Activated CD8-positive, alpha-beta memory T cell treated with anti-CD3 and anti-CD28 coated beads for 24 hours (primary cell): ENCODE results near the gene CCDC154.
A peak's percentile ranks its signal among the peaks of the same experiment; 100 is the strongest.
"Not testable (repeated sequence)": the region's sequence is repeated elsewhere in the genome, so short reads cannot be mapped to it uniquely, and the experiment has no call there.

Experiments used
- DNase-seq: peaks from one replicate; pipeline ENCODE4 v3.0.0-alpha.2; 2020

The CCDC154 gene, protein sequence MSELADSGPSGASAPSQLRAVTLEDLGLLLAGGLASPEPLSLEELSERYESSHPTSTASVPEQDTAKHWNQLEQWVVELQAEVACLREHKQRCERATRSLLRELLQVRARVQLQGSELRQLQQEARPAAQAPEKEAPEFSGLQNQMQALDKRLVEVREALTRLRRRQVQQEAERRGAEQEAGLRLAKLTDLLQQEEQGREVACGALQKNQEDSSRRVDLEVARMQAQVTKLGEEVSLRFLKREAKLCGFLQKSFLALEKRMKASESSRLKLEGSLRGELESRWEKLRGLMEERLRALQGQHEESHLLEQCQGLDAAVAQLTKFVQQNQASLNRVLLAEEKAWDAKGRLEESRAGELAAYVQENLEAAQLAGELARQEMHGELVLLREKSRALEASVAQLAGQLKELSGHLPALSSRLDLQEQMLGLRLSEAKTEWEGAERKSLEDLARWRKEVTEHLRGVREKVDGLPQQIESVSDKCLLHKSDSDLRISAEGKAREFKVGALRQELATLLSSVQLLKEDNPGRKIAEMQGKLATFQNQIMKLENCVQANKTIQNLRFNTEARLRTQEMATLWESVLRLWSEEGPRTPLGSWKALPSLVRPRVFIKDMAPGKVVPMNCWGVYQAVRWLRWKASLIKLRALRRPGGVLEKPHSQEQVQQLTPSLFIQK

DNA sequence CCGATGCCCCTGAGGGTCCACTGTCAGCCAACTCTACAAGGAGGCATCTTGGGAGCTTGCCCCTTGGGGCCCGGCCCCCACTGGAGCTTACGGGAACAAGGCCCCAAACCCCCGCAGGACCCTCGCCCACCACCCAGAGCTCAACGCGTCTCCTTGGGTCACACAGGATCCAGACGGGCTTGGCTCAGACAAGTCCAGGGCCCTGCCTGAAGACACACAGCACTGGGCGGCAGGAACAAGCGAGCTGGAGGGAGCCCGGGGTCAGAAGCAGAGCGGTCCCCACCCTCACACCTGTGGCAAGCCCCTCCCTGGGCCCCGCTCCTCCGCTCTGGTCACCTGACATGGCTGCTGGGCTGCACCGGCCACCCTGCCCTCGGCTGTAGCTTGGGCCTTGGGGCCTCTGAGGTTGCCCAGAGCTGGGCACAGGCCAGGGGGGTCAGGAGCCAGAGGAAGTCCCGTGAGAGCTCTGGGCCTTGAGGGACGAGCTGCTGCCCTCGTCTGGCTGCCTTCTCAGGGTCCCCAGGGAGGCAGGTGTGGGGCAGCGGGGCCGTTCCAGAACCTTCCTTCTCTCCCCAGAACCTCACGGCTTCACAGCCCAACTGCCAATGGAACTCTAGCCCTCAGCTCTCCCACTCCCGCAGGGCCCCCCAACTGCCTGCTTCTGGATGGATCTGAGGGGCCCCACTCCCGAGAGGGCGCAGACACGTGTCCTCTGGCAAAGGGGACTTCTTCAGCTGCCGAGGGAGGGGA is at the start of gene CCDC154:
CCDC154 (minus strand) TSS at position 577 of the 750 bp plus-strand sequence; CDS start at position 343, 234 bp downstream.
- DNase-seq: no peak

DNA sequence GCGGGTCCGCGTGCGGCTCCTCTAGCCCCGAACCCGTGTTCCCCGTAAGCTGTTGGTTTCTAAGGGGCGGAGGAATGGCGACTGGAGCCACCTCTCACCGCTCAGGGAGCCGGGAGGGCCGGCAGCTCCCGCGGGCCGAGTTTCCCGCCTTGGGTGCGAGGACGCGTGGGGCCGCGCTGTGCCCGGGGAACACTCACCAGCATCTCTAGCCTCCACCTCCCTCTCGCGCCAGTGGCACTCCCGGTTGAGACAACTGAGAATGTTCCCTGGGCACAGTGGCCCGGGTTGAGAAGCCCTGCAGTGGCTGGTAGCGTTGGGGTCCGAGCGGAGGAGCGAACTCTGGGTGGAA is 49.4 kb upstream of the CCDC154 start:
- no peak for DNase-seq

DNA sequence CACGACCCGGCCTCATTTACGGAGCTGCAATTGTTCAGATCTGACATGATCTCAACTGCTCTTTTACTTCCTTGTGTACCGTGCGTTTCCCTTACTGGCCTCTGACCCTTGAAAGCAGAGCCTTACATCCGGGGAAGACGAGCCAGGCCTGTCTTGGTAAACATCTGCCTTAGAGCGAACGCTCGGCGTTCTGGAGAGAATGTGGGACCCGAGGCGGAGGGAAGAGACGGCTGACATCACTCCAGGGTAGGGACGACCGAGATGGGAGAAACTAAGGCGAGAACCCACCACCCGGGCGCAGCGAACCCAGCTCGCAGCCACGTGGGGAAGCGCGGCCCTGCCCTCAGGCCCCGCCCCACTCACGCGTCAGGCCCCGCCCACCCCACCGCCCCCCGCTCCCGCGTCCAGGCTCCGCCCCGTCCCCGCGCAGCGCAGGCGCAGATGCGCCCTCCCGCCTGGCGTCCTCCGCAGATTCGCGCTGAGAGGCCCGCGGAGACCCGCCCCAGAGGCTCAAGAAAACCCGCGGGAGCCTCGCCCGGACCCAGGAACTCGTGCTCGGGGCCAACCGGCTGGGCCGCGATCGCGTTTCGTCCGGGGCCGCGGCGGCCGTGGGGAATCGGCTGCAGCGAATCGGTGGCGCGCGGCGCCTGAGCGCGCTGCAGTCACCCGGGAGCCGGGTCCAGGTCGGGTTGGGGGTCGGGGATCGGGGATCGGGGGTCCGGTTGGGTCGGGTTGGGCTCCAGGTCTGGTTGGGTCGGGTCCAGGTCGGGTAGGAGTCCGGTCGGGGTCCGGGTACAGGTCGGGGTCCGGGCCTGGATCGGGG is 48.8 kb upstream of the CCDC154 start, which contains the start of gene TELO2:
TELO2 (plus strand) TSS at position 438 of the 823 bp plus-strand sequence. CDS start 922 bp downstream, outside the sequence.
- DNase-seq: peak; percentile 95

DNA sequence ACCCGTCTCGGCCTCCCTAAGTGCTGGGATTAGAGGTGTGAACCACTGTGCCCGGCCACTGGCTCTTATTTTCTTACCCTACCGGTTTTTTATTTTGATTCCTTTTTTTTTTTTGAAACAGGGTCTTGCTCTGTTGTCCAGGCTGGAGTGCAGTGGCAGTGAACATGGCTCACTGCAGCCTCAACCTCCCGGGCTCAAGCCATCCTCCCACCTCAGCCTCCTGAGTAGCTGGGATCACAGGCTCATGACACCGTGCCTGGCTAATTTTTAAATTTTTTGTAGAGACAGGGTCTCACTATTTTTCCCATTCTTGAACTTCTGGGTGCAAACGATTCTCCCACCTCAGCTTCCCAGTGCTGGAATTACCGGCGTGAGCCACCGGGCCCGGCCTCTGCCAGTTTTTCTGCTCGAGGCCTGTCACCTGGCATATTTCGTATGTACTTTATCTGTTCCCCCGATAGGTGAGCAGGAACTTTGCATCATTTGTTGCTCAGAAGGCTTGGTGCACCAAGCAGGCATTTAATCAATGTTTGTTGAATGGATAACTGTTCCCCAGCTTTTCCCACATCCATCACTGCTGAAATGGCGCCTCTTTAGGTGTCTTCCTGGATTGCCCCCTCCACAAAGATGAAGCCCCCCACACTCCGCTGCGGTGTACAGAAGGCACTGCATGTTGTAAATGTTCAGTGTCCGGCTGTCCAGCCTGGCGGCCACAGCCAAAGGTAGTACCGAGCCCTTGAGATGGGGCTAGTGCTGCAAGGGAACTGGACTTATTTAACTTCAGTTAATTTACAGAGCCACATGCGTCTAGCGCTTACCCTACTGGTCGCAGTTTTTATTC is 47.9 kb upstream of the CCDC154 start:
- DNase-seq: no peak

DNA sequence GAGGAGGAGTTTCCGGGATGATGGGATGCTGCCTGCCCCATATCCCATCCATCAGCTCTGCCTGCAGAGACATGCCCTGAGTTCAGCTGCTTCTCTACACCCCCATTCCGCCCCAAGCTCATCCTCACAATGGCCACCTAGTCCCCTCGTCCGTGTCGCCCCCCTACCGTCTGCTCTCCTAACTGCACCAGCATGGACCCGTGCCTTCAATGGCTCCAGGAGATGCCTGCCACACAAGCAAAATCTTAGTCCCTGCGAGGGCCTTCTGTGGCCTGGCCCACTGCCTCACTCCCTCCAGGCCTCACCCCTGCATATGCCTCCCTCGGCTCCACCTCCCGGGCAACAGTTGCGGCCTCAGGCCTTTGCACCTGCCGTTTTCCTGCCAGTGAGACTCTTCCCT is 47.0 kb upstream of the CCDC154 start:
- DNase-seq: no peak

DNA sequence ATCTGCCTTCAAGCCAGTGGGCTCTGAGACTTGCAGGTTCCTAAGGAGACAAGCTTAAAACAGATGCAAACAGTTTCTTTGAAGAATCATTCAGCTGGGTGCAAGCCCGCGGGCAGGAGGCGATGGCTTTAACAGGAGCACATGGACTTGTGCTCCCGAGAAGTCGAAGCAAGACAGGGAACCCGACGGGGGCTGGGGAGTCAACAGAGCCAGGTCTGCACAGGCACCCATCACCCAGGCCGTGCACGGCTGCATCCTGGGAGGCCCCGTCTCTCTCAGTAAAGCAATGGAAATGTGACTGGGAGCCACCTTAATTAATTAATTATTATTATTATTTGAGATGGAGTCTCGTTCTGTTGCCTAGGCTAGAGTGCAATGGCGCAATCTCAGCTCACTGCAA is 44.7 kb upstream of the CCDC154 start:
- DNase-seq: no peak

DNA sequence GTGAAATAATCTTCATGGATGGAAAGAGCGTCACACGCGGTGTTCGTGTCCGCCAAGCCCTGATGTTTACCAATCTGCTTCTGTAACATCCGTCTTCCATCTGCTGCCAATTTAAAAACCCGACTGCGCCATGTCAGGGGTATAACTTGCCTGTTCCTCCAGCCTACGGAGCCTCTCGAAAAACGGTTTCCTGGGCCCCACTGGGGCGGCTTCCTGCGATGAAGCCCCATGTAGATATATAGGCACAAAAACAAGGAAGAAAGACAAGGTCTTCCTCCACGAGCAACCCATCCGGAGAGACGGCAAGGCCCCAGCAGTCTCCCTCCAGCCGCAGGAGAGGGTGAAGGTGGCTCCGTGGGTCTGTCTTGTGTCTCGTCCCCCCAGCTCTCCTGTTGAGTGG is 44.3 kb upstream of the CCDC154 start, which contains the start of gene PTX4:
PTX4 (minus strand) TSS at position 326 of the 400 bp plus-strand sequence; CDS start at position 291, 35 bp downstream.
- no peak for DNase-seq

DNA sequence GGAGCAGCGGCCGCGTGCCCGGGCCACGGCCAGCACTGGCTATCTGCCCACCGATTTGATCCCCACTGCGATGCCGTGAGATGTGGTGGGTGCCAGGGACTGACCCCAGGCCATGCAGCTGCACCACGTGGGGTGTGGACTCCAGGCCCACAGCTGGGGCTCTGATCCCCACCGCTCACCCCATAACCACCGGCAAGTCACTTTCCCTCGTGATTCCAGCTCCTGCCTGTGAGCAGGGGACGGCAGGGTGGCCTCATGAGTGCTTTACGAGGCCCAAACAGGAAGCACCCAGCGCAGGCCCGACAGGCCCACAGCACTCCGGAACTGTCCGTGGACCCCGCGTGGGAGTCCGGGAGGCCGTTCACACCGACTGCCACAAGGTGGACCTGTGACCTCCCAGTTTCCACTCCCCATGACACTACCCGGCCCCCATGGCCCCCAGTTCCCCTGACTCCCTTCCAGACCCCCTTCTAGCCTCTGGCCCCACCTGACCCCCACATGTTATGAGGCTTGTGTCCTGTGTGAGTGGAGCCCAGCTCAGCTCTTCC is 43.8 kb upstream of the CCDC154 start:
- DNase-seq: no peak

DNA sequence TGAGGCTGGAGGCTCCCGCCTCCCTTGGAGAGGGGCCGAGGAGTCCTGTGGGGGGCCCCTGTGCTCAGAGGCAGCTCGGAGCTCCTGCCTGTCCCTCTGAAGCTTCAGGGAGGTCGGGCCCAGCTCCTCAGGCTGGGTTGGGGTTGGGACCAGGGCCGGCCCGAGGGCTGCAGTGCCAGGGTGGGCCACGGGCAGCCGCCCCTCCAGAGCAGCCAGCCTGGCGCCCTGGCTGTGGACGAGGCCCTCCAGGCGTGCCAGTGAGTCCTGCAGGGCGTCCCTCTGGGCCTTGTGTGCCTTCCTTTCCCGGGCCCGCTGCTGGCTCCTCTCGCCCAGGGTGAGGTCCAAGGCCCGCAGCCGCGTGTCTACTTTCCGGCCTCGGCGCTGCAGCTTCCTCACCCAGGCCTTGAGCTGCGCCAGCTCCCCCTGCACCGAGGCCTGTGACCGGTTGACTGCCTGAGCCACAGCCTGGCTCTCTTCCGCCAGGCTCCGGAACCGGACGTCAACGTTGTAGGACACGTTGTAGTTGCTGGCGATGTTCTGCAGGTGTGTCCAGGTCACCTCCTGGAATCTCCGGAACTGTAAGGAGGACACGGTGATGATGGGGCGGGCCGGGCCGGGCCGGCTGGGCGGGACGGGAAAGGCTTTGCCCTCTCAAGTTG is 43.2 kb upstream of the CCDC154 start:
- DNase-seq: no peak

DNA sequence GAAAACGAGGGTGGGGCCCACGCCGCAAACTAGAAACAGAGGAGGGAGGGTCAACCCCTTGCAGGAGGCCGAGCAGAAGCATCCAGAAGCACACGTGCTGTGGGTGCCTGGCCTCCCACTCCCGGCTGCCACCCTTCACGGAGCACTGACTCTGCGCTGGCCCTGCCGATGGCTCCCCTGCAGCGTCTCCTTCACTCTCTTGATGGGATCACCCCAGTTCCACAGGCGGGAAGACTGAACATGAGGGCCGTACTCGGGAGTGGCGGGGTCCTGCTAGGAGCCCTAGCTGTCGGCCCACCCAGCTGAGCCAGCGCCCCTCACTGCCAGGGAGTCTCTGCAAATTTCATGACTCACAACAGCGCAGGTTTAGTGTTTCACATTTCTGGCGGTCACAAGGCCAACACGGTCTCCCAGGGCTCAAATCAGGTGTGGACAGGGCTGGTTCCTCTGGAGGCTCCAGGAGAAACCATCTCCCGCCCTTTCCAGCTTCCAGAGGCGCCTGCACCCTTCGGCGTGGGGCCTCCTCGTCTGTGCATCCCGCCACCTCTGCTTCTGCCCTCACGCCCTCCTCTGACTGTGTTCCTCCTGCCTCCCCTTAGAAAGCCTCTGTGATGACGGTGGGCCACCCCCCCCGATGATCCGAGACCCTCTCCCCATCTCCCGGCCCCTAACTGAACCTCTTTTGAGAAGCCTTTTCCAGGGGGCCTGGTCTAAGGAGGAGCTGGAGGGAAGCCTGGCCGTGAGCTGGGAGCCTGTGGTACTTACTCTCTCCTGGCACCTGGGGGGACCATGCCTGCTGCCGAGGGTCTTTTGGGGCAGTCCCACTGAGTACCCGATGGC is 42.4 kb upstream of the CCDC154 start:
- DNase-seq: no peak

DNA sequence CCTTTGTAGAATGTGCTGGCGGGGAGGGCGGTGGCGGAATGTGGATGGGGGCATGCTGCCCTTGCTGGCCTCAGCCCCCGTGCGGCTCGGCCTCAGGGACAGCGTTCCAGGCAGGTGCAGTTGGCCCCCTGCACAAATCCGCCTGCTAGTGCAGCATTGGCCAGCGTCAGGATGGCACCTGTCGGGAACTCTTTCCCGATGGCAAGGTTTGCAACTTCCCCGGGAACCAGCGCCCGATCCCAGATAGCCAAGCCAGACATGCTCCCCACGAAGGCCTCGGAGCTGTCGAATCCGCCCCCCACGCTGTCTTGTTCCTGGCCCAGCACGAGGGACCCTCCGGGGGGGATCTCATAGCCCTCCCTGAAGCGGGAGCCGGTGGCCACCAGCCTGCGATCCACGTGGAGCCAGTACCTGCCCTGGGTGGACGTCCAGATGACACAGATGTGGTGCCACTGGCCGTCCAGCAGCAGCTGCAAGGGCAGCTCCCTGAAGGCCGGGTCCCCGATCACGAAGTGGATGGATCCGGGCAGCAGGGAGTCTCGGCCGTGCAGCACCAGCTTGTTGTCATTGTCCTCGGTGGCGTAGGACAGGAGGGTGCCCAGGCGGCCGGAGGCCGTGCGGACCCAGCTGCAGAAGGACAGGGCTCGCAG is 41.6 kb upstream of the CCDC154 start:
- DNase-seq: no peak

DNA sequence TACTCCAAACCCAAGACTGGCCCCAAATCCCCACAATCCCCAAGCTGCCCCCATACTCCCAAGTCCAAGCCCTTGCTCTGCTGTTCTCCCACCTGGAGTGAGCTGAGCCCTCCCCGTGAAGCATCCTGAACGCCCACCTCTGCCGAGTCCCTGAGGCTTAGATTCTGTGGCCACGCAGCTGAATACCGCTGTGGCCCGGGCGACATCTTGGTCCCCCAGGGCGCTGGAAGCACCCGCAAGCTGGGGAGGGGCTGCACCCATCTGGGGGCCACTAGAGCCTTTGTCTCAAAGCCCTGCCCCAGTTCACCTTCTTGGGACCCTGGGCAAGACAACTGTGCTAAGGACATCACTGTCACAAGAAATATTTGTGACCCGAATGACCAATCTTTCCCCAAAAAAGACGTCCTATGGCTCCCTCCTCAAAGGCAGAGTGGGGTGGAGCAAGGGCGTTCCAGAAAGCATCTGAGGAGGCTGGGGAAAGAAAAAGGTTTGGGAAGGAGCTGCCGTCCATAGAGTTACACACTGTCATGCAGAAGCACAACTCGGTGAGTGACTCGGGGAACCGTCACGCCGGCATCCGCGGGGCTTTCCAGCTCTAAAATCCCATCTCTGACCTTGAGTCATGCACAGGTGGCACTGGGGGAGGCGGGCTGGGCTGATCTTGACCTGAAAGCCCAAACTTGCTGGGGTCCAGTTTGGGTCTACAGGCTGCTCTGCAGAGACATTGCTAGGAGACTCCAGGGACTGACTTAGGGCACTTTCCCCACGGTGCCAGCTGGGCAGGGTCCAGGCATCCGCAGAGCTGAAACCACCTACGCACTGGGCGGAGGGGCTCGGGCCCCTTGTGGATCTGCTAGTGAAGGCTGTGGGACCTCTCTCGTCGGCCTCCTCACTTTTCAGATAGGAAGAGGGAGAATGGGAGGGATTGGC is 37.8 kb upstream of the CCDC154 start:
- DNase-seq: no peak

DNA sequence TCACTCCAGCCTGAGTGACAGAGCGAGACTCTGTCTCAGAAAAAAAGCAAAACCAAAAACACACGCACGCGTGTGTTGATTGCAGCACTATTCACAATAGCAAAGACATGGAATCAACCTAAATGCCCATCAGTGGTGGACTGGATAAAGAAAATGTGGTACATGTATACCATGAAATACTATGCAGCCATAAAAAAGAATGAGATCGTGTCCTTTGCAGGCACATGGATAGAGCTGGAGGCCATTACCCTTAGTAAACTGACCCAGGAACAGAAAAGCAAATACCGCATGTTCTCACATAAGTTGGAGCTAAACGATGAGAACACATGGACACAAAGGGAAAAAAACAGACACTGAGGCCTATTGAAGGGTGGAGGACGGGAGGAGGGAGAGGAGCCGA is 34.6 kb upstream of the CCDC154 start:
- DNase-seq: not testable (repeated sequence)

DNA sequence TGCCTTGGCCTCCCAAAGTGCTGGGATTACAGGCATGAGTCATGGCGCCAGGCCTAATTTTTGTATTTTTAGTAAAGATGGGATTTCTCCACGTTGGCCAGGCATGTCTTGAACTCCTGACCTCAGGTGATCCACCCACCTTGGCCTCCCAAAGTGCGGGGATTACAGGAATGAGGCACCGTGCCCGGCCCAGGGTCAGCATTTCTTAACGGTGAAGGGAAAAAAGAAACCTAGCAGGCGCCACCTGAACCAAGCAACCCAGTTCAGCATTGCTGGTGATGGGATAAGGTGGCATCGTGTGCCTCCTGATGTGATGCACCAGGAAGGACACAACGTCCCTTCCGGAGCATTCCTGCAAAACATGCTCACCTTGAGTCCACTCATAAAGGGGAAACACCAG is 32.7 kb upstream of the CCDC154 start:
- DNase-seq: no peak

DNA sequence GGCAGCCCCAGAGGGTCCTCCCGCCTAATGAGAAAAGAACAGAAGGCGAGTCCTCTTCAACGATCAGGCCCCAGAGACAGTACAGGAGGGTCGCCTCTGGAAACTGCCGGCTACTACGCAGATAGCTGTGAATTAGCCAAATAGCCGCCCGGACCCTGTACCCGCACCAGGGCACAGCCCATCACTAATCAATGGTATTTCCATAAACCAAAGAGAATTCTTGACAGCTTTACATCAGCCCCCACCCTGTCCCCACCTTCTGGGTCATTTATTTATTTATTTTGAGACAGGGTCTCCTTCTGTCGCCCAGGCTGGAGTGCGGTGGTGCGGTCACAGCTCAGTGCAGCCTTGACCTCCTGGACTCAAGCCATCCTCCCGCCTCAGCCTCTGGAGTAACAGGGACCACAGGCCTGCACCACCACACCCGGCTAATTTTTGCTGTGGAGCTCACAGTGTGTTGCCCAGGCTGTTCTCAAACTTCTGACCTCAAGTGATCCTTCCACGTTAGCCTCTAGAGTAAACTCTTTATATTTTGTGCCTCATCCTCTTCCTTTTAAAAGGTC is 31.3 kb upstream of the CCDC154 start:
- DNase-seq: no peak

DNA sequence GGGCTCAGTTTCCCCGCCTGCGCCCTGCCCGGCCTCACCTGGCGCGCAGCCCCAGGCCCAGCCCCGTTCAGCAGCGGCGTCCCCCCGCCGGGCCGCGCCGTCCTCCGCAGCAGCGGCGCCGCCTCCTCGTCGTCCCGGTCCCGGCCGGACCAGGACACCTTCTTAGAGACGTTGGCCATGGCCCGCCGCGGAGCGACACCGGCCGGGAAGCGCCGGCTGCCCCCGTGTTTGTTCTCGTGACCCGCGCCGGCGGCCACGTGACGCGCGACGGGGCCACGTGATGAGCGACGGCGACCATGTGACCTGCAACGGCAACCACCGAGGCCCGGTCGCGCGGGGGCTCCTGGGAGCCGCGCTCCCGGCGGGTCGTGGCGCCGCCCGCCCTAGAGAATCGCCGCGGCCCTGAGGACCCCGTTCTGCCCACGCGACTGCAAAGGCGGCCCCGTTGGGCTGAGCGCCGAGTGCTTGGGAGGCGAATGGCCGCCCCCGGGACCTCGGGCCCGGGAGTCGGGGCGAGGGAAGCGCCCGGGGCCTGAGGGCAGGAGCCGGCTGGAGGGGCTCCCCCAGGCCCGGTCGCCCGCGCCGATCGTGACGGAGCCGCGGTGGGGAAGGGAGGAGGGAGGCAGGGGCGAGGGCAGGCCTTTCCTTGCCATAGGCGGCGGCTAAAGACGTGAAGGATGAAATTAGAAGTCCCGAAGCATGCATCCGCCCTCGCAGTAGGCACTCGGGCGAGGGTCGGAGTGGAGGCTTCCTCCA is 30.6 kb upstream of the CCDC154 start, which contains the start of gene CLCN7:
CLCN7 (minus strand) TSS at position 233 of the 756 bp plus-strand sequence; CDS start at position 179, 54 bp downstream.
- peak; percentile 94 for DNase-seq
